Heart left ventricle (tissue), 13 donors: ENCODE measurements around the gene STXBP4.

Source experiments
- POLR2A ChIP-seq, 2 donors: fragments of 450-650 bp; IDR thresholded peaks; one replicate each; pipeline ENCODE4 v1.6.1; 2017; ENCODE audit warnings: antibody characterized with exemption in 2 of 2, mild to moderate bottlenecking in 2 of 2, moderate library complexity in 2 of 2
- TF ChIP-seq, protein P1 (sequence below), 12 donors: fragments of 200-600 bp; sonication (generic) in 4 of 12; IDR thresholded peaks; one replicate each; pipeline versions ENCODE4 v1.5.0 to v1.8.0; 2018 to 2022; ENCODE audit warnings: antibody characterized with exemption in 12 of 12, mild to moderate bottlenecking in 5 of 12
- donor health status: ischemic (EF 13 %, LVEDD 7.1; RV severe dilation, severe dysfunction).
- donor health status: DM: no; HTN: yes; CAD: no.
- donor health status: DM: no; HTN: no; CAD: no.
- donor health status: ischemic (EF 25% LVEDD 6.9; RV normal size, moderate dysfunction).
- donor health status: ischemic (EF 25% LVEDD 5.7; RV mildly dilated, moderate dysfunction).
- donor health status: ischemic (EF 35%, LVEDD 5.7; RV mildly dilated, moderate dysfunction).
- donor health status: nonischemic (EF 11% LVEDD 7.7; RV severe dilation, severe dysfunction).
- donor health status: DM: yes; HTN: yes; CAD: no.
- donor health status: PGD.
- donor health status: ischemic (EF 29% LVEDD 5.4; RV normal size, mild dysfunction).
- donor health status: nonischemic (EF 23%, LVEDD 6.1; RV moderate dilation, normal function).

- TF ChIP-seq, protein P1, sequence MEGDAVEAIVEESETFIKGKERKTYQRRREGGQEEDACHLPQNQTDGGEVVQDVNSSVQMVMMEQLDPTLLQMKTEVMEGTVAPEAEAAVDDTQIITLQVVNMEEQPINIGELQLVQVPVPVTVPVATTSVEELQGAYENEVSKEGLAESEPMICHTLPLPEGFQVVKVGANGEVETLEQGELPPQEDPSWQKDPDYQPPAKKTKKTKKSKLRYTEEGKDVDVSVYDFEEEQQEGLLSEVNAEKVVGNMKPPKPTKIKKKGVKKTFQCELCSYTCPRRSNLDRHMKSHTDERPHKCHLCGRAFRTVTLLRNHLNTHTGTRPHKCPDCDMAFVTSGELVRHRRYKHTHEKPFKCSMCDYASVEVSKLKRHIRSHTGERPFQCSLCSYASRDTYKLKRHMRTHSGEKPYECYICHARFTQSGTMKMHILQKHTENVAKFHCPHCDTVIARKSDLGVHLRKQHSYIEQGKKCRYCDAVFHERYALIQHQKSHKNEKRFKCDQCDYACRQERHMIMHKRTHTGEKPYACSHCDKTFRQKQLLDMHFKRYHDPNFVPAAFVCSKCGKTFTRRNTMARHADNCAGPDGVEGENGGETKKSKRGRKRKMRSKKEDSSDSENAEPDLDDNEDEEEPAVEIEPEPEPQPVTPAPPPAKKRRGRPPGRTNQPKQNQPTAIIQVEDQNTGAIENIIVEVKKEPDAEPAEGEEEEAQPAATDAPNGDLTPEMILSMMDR (IDR thresholded peaks at IDR 0.05) = no peak
- no peak for TF ChIP-seq POLR2A (IDR thresholded peaks at IDR 0.05)
These were observed 204.0 kb downstream of the STXBP4 start for GRCh38 chr17:55172612-55173011.
